H1 (cell line): Measurements from ENCODE around the gene MACROD2. TPM values are rescaled to one million over a fixed set of nuclear protein-coding genes. Genes with fewer than 3 reads are reported as not detected.

ENCODE experiments used
- BACH1 ChIP-seq: IDR thresholded peaks from 2 replicates; pipeline ENCODE4 v1.6.1; 2012; ENCODE audit warnings: low read length, improper control_type of control experiment
- CREB1 ChIP-seq: IDR thresholded peaks from 2 replicates; pipeline ENCODE4 v1.6.1; 2012; ENCODE audit warnings: inconsistent platforms
- HDAC6 ChIP-seq: IDR thresholded peaks from one replicate; pipeline ENCODE4 v1.7.1; 2012; ENCODE audit warnings: low read depth, mild to moderate bottlenecking, inconsistent platforms, low read length, moderate library complexity
- SIX5 ChIP-seq: IDR thresholded peaks from 2 replicates; pipeline ENCODE4 v1.6.1; 2011; ENCODE audit warnings: mild to moderate bottlenecking, low read depth, low read length
- SP1 ChIP-seq: IDR thresholded peaks from 2 replicates; pipeline ENCODE4 v1.6.1; 2011; ENCODE audit warnings: low read depth, low read length
- polyA plus RNA-seq, 7 experiments: library from polyadenylated mRNA; depleted of rRNA in 3 of 7; stranded (reverse) in 5 of 7; unstranded in 2 of 7; fragments of >200 nt in 5 of 7; fragments of 200-250 nt in 2 of 7; gene quantifications; 1 replicate in 5 of 7; 2 replicates in 1 of 7; 4 replicates in 1 of 7; pipeline versions ENCODE4 v1.2.1 to v1.2.3, GENCODE V29; 2011 to 2013; ENCODE audit warnings: missing spikeins in 2 of 7, mixed read lengths in 2 of 7
- total RNA-seq: library from RNA; stranded (reverse); fragmentation: NEBNext Ultra II Directional; extraction: Animal tissue kit (Norgen Biotek cat#: 25700); gene quantifications from 2 replicates; pipeline ENCODE4 v1.2.1, GENCODE V29; 2021
- TF ChIP-seq, protein P1 (sequence below): fragments of 300-600 bp; sonication (generic); IDR thresholded peaks from 2 replicates; pipeline ENCODE4 v1.7.1; 2012; ENCODE audit warnings: low read length, moderate library complexity, mild to moderate bottlenecking, inconsistent platforms; ENCODE audit not compliant: insufficient replicate concordance

MACROD2 gene
- total and polyA plus RNA-seq, 2 of the 8 experiments (the other 6 are each of a cell fraction or from before 2014, with no cell fraction given), result 0.70 to 3.9 TPM

DNA sequence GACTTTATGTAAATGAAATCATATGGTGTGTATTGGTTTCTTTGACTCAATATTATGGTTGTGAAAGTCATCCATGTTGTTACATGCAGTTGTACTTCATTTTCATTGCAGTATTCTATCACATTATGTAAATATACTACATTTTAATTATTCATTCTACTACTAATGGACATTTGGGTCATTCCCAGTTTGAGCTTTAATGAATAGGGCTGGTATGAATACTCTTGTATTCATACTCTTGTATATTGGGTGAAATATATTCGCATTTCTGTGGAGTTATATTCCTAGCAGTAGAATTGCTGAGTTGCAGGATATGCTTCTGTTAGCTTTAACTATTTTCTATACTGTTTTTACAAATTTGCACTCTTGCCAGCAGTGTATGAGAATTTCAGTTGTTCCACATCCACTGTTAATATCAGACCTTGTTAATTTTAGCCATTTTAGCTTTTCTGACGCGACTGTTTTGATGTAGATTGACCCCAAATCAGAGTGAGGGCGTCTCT is 1633.6 kb downstream of the MACROD2 start (continued):
- TF ChIP-seq, protein P1, sequence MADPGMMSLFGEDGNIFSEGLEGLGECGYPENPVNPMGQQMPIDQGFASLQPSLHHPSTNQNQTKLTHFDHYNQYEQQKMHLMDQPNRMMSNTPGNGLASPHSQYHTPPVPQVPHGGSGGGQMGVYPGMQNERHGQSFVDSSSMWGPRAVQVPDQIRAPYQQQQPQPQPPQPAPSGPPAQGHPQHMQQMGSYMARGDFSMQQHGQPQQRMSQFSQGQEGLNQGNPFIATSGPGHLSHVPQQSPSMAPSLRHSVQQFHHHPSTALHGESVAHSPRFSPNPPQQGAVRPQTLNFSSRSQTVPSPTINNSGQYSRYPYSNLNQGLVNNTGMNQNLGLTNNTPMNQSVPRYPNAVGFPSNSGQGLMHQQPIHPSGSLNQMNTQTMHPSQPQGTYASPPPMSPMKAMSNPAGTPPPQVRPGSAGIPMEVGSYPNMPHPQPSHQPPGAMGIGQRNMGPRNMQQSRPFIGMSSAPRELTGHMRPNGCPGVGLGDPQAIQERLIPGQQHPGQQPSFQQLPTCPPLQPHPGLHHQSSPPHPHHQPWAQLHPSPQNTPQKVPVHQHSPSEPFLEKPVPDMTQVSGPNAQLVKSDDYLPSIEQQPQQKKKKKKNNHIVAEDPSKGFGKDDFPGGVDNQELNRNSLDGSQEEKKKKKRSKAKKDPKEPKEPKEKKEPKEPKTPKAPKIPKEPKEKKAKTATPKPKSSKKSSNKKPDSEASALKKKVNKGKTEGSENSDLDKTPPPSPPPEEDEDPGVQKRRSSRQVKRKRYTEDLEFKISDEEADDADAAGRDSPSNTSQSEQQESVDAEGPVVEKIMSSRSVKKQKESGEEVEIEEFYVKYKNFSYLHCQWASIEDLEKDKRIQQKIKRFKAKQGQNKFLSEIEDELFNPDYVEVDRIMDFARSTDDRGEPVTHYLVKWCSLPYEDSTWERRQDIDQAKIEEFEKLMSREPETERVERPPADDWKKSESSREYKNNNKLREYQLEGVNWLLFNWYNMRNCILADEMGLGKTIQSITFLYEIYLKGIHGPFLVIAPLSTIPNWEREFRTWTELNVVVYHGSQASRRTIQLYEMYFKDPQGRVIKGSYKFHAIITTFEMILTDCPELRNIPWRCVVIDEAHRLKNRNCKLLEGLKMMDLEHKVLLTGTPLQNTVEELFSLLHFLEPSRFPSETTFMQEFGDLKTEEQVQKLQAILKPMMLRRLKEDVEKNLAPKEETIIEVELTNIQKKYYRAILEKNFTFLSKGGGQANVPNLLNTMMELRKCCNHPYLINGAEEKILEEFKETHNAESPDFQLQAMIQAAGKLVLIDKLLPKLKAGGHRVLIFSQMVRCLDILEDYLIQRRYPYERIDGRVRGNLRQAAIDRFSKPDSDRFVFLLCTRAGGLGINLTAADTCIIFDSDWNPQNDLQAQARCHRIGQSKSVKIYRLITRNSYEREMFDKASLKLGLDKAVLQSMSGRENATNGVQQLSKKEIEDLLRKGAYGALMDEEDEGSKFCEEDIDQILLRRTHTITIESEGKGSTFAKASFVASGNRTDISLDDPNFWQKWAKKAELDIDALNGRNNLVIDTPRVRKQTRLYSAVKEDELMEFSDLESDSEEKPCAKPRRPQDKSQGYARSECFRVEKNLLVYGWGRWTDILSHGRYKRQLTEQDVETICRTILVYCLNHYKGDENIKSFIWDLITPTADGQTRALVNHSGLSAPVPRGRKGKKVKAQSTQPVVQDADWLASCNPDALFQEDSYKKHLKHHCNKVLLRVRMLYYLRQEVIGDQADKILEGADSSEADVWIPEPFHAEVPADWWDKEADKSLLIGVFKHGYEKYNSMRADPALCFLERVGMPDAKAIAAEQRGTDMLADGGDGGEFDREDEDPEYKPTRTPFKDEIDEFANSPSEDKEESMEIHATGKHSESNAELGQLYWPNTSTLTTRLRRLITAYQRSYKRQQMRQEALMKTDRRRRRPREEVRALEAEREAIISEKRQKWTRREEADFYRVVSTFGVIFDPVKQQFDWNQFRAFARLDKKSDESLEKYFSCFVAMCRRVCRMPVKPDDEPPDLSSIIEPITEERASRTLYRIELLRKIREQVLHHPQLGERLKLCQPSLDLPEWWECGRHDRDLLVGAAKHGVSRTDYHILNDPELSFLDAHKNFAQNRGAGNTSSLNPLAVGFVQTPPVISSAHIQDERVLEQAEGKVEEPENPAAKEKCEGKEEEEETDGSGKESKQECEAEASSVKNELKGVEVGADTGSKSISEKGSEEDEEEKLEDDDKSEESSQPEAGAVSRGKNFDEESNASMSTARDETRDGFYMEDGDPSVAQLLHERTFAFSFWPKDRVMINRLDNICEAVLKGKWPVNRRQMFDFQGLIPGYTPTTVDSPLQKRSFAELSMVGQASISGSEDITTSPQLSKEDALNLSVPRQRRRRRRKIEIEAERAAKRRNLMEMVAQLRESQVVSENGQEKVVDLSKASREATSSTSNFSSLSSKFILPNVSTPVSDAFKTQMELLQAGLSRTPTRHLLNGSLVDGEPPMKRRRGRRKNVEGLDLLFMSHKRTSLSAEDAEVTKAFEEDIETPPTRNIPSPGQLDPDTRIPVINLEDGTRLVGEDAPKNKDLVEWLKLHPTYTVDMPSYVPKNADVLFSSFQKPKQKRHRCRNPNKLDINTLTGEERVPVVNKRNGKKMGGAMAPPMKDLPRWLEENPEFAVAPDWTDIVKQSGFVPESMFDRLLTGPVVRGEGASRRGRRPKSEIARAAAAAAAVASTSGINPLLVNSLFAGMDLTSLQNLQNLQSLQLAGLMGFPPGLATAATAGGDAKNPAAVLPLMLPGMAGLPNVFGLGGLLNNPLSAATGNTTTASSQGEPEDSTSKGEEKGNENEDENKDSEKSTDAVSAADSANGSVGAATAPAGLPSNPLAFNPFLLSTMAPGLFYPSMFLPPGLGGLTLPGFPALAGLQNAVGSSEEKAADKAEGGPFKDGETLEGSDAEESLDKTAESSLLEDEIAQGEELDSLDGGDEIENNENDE, result no peak
- TF ChIP-seq SIX5 (no peak), SP1 (no peak), CREB1 (no peak), BACH1 (no peak), HDAC6 (no peak)
- TF ChIP-seq, all 59 proteins: peak for 0
